GM12878 (cell line): ENCODE measurements around the gene DNAH11. TPM values are rescaled to one million over a fixed set of nuclear protein-coding genes. Genes with fewer than 3 reads are reported as not detected.

Experiments
- ATAC-seq: fragments of 200-7000 bp; cut with Tn5 transposase; 3 replicates; pipeline ENCODE4 v1.9.1; 2020; ENCODE audit warnings: mild to moderate bottlenecking, moderate library complexity
- BruUV-seq: library from RNA; stranded (reverse); fragments of 400-500 nt; replicated peaks from 2 replicates; lab custom pipeline; 2021; lab: Mats Ljungman, UMichigan
- CTCF ChIA-PET: fragments of 300-600 bp; sonication (Branson Sonifier 250); formaldehyde crosslinking; extraction: SDS; loops from one replicate; lab custom pipeline; 2021; ENCODE audit warnings: inconsistent platforms; lab: Yijun Ruan, JAX
- POLR2A ChIA-PET: fragments of 350-600 bp; formaldehyde crosslinking; extraction: SDS; loops from one replicate; lab custom pipeline; 2021; ENCODE audit warnings: inconsistent platforms; lab: Charles Lee
- RAD21 ChIA-PET: fragments of 300-600 bp; sonication (Branson Sonifier 250); formaldehyde crosslinking; loops from one replicate; lab custom pipeline; 2023; ENCODE audit warnings: antibody characterized with exemption; ENCODE audit not compliant: unreplicated experiment; lab: Charles Lee
- SMC1A ChIA-PET: fragments of 300-600 bp; sonication (Branson Sonifier 250); formaldehyde crosslinking; loops from one replicate; lab custom pipeline; 2023; ENCODE audit not compliant: unreplicated experiment, uncharacterized antibody; lab: Charles Lee
- DNase-seq: peaks from one replicate; pipeline ENCODE4 v3.0.0-alpha.2; 2011; ENCODE audit warnings: low read depth, low spot score
- FAIRE-seq: peaks from 3 replicates; lab custom pipeline; 2011; peaks lifted over from hg19 to GRCh38; lab: Jason Lieb, UNC
- H2AFZ ChIP-seq: 2 replicates; pipeline ENCODE4 v1.6.0; 2011; ENCODE audit warnings: low read depth, low read length, control low read depth; ENCODE audit not compliant: control insufficient read depth
- H3K27ac ChIP-seq: 2 replicates; pipeline ENCODE4 v1.5.1; 2011; ENCODE audit warnings: control low read depth; ENCODE audit not compliant: control insufficient read depth, insufficient read depth
- H3K27me3 ChIP-seq, 2 experiments: replicated peaks in 1 of 2; 2 replicates each; pipeline versions ENCODE4 v1.6.0 to v1.6.1; 2011; ENCODE audit warnings: low read length in 1 of 2; ENCODE audit not compliant: control insufficient read depth in 2 of 2, insufficient read depth in 2 of 2
- H3K36me3 ChIP-seq, 2 experiments: 2 replicates each; pipeline ENCODE4 v1.5.1; 2011; ENCODE audit warnings: low read length in 1 of 2; ENCODE audit not compliant: control insufficient read depth in 2 of 2, insufficient read depth in 2 of 2
- H3K4me1 ChIP-seq: 2 replicates; pipeline ENCODE4 v1.6.1; 2011; ENCODE audit warnings: mild to moderate bottlenecking, low read length, moderate library complexity, mixed read lengths; ENCODE audit not compliant: control insufficient read depth, insufficient read depth
- H3K4me2 ChIP-seq: 2 replicates; pipeline ENCODE4 v1.6.0; 2011; ENCODE audit warnings: control low read depth; ENCODE audit not compliant: control insufficient read depth, insufficient read depth
- H3K4me3 ChIP-seq: fragments of 200-600 bp; sonication (generic); 2 replicates; pipeline ENCODE4 v1.5.1; 2016
- H3K79me2 ChIP-seq: 2 replicates; pipeline ENCODE4 v1.6.0; 2011; ENCODE audit warnings: low read length; ENCODE audit not compliant: control insufficient read depth, insufficient read depth
- H3K9ac ChIP-seq: 2 replicates; pipeline ENCODE4 v1.8.0; 2011; ENCODE audit warnings: low read length, control low read depth, mixed read lengths; ENCODE audit not compliant: control insufficient read depth, insufficient read depth
- H3K9me3 ChIP-seq: replicated peaks from 3 replicates; pipeline ENCODE4 v1.5.1; 2011; ENCODE audit warnings: mild to moderate bottlenecking, low read length; ENCODE audit not compliant: control insufficient read depth, insufficient read depth
- H4K20me1 ChIP-seq: 2 replicates; pipeline ENCODE4 v1.6.0; 2011; ENCODE audit not compliant: control insufficient read depth, insufficient read depth
- CEBPB ChIP-seq, 2 experiments: fragments of 150-350 bp in 1 of 2; IDR thresholded peaks; 2 replicates each; pipeline ENCODE4 v1.6.1; 2012 to 2014; ENCODE audit warnings: low read depth in 2 of 2, low read length in 2 of 2, borderline replicate concordance in 1 of 2, inconsistent platforms in 1 of 2
- CHD1 ChIP-seq: IDR thresholded peaks from 2 replicates; pipeline ENCODE4 v1.6.1; 2012; ENCODE audit warnings: low read depth, low read length, improper control_type of control experiment
- FOS ChIP-seq: IDR thresholded peaks from 3 replicates; pipeline ENCODE4 v1.6.1; 2011; ENCODE audit warnings: borderline replicate concordance; ENCODE audit not compliant: insufficient read length; ENCODE audit errors: extremely low read depth
- JUND ChIP-seq: IDR thresholded peaks from 2 replicates; pipeline ENCODE4 v1.6.1; 2012; ENCODE audit warnings: low read depth, mild to moderate bottlenecking, low read length, improper control_type of control experiment, moderate library complexity
- MYB ChIP-seq: fragments of 150-350 bp; IDR thresholded peaks from 2 replicates; pipeline ENCODE4 v1.6.1; 2014; ENCODE audit warnings: mild to moderate bottlenecking, low read depth, low read length, borderline replicate concordance
- NRF1 ChIP-seq: conservative IDR thresholded peaks from 2 replicates; pipeline ENCODE4 v1.6.1; 2011; ENCODE audit warnings: mild to moderate bottlenecking, low read depth, low read length, improper control_type of control experiment
- PAX8 ChIP-seq: fragments of 450-650 bp; IDR thresholded peaks from 2 replicates; pipeline ENCODE4 v1.6.1; 2017; ENCODE audit warnings: mild to moderate bottlenecking, moderate library complexity
- PML ChIP-seq: IDR thresholded peaks from 2 replicates; pipeline ENCODE4 v1.6.1; 2012; ENCODE audit warnings: low read length, inconsistent platforms
- RAD21 ChIP-seq: IDR thresholded peaks from 2 replicates; pipeline ENCODE4 v1.6.1; 2011; ENCODE audit warnings: mild to moderate bottlenecking, low read depth, low read length, moderate library complexity; ENCODE audit not compliant: insufficient read depth
- SMAD1 ChIP-seq: fragments of 450-650 bp; IDR thresholded peaks from 2 replicates; pipeline ENCODE4 v1.6.1; 2018; ENCODE audit warnings: mild to moderate bottlenecking, low read depth; ENCODE audit not compliant: partially characterized antibody
- SMAD5 ChIP-seq: IDR thresholded peaks from 2 replicates; pipeline ENCODE4 v1.6.1; 2016; ENCODE audit warnings: antibody characterized with exemption, low read depth
- SMC3 ChIP-seq: IDR thresholded peaks from 2 replicates; pipeline ENCODE4 v1.6.1; 2011; ENCODE audit warnings: low read length, improper control_type of control experiment, borderline replicate concordance
- TCF12 ChIP-seq: IDR thresholded peaks from 2 replicates; pipeline ENCODE4 v1.6.1; 2011; ENCODE audit warnings: low read depth, mild to moderate bottlenecking, low read length
- ZNF24 ChIP-seq: fragments of 450-650 bp; IDR thresholded peaks from 2 replicates; pipeline ENCODE4 v1.6.1; 2017; ENCODE audit warnings: antibody characterized with exemption, mild to moderate bottlenecking
- WGBS: methylation state at CpG from one replicate; pipeline ENCODE4 v1.1.6; 2016; ENCODE audit warnings: low lambda C conversion rate; ENCODE audit not compliant: insufficient replicate concordance, insufficient coverage; ENCODE audit errors: missing lambda C conversion rate; 5-methylcytosine and 5-hydroxymethylcytosine counted together
- in situ Hi-C: fragments of 300-500 bp; cut with MboI; formaldehyde crosslinking; loops from 9 replicates; pipeline ENCODE4 v1.14.3; 2018; ENCODE audit warnings: mixed read lengths
- intact Hi-C: fragments of 100-400 bp; cut with micrococcal nuclease; formaldehyde crosslinking; loops from one replicate; pipeline ENCODE4 v1.14.2; 2022; ENCODE audit not compliant: unreplicated experiment
- polyA plus RNA-seq, 11 experiments: library from polyadenylated mRNA; depleted of rRNA in 4 of 11; unstranded in 6 of 11; stranded (reverse) in 5 of 11; fragments of >200 nt; fragmentation: Nextera tagmentation in 4 of 11; fragmentation: Illumina TruSeq in 1 of 11; extraction: Ambion mirVana in 4 of 11; extraction: Trizol in 1 of 11; gene quantifications; 1 replicate in 1 of 11; 2 replicates in 10 of 11; pipeline versions ENCODE4 v1.2.1 to v1.2.3, GENCODE V29; 2011 to 2016; ENCODE audit warnings: inconsistent platforms in 2 of 11, missing spikeins in 2 of 11, low read depth in 1 of 11
- total RNA-seq, 4 experiments: library from RNA; depleted of rRNA in 3 of 4; stranded (reverse); fragments of >200 nt in 3 of 4; fragmentation: Illumina TruSeq in 1 of 4; extraction: Trizol in 1 of 4; gene quantifications; 2 replicates each; pipeline versions ENCODE4 v1.2.1 to v1.2.3, GENCODE V29; 2013 to 2021
- TF ChIP-seq, protein P1 (sequence below): fragments of 450-650 bp; IDR thresholded peaks from 2 replicates; pipeline ENCODE4 v1.6.1; 2018; ENCODE audit warnings: mild to moderate bottlenecking, low read depth, moderate library complexity; ENCODE audit not compliant: partially characterized antibody

DNAH11 gene
- total and polyA plus RNA-seq, 10 of the 15 experiments (the other 5 are each of a cell fraction or from before 2014, with no cell fraction given): 0.03 to 0.56 (median 0.10) TPM

- RAD21 ChIA-PET: no interaction called here
Observed at GRCh38 chr7:21524680-21525079, 18.2 kb upstream of the DNAH11 start.

DNA sequence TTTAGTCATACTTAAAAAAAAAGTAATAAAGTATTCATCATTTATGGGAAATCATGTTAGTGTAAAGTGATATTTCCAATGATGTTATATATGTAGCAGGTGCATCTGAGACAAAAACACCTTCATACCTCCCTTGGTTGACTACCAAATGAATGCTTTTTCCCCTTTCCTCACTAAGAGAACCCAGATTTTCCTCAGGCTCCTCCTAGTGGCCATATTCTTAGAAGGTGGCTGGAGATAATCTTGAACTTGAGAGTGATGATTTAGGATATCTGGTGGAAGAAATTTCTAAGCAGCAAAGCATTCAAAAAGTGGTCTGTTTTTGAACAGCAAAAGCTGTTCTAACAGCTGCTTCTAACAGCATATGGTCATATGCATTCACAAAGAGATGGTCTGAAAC is 16.8 kb upstream of the DNAH11 start:
- in situ Hi-C loops: no loop called here
- TF ChIP-seq ZNF24 (no peak), FOS (no peak), JUND (no peak), PML (no peak), CHD1 (no peak), SMAD1 (no peak), CEBPB (IDR thresholded peaks at IDR 0.05; ENCODE audit: borderline replicate concordance in 1 of 2, low read depth in 2 of 2, low read length in 2 of 2) (no peak), TCF12 (no peak), MYB (no peak), SMC3 (peak; percentile 14; the same call in 1 of the 2 replicates), RAD21 (peak; percentile 49), PAX8 (no peak), NRF1 (no peak)
- TF ChIP-seq, protein P1, sequence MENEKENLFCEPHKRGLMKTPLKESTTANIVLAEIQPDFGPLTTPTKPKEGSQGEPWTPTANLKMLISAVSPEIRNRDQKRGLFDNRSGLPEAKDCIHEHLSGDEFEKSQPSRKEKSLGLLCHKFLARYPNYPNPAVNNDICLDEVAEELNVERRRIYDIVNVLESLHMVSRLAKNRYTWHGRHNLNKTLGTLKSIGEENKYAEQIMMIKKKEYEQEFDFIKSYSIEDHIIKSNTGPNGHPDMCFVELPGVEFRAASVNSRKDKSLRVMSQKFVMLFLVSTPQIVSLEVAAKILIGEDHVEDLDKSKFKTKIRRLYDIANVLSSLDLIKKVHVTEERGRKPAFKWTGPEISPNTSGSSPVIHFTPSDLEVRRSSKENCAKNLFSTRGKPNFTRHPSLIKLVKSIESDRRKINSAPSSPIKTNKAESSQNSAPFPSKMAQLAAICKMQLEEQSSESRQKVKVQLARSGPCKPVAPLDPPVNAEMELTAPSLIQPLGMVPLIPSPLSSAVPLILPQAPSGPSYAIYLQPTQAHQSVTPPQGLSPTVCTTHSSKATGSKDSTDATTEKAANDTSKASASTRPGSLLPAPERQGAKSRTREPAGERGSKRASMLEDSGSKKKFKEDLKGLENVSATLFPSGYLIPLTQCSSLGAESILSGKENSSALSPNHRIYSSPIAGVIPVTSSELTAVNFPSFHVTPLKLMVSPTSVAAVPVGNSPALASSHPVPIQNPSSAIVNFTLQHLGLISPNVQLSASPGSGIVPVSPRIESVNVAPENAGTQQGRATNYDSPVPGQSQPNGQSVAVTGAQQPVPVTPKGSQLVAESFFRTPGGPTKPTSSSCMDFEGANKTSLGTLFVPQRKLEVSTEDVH: no peak

More at GRCh38 chr7:21524680-21525079, 18.2 kb upstream of the DNAH11 start:
- Histone ChIP-seq H3K4me3 (no peak overlapping the region), H3K9ac (no peak overlapping the region), H3K27me3 (no peaks in the 10 kb centered on the region), H3K4me1 (no peaks in the 10 kb centered on the region), H3K79me2 (no peaks in the 10 kb centered on the region), H3K36me3 (no peaks in the 10 kb centered on the region), H3K9me3 (peaks cover 1% of the 10 kb centered on the region; the same call in 2 of the 3 replicates), H2AFZ (no peak overlapping the region), H3K27ac (no peak overlapping the region), H3K4me2 (no peak overlapping the region), H4K20me1 (no peaks in the 10 kb centered on the region)
- SMC1A ChIA-PET: interaction anchor here (0.6 to 1.1 kb wide), 2 partner anchors 226 to 268 kb away, joined by 3 to 8 read pairs; no protein-coding TSS in a partner anchor
- 63% methylated on average over 1 of the region's 1 CpG for WGBS
- DNase-seq (no peak), FAIRE-seq (no peak), ATAC-seq (no peak)
- intact Hi-C loops: no loop called here
- no peak for TF ChIP-seq SMAD5
- in situ Hi-C loops: no loop called here
- POLR2A ChIA-PET: interaction anchor here (0.6 kb wide), 1 partner anchor 739 kb away, joined by 4 read pairs; no protein-coding TSS in a partner anchor
- no TSS peak for BruUV-seq
- CTCF ChIA-PET: interaction anchor here (1.2 to 1.7 kb wide), 2 partner anchors 83 to 270 kb away, joined by 3 read pairs; no protein-coding TSS in a partner anchor

More for the DNA sequence above, 16.8 kb upstream of the DNAH11 start:
- no peaks in the 10 kb centered on the region for H4K20me1 ChIP-seq
- intact Hi-C loops: loop anchor here (1.0 kb wide), 1 partner anchor 271 kb away; no protein-coding TSS in a partner anchor
- no peaks in the 10 kb centered on the region for H3K4me1 ChIP-seq
- ChIA-PET RAD21 (no interaction called here), POLR2A (no interaction called here), CTCF (interaction anchor here (0.7 to 2.8 kb wide), 5 partner anchors 9 to 264 kb away, joined by 3 to 8 read pairs (median 3); no protein-coding TSS in a partner anchor), SMC1A (interaction anchor here (0.7 to 1.3 kb wide), 6 partner anchors 13 to 275 kb away, joined by 3 to 4 read pairs (median 3); no protein-coding TSS in a partner anchor)
- H3K4me3 ChIP-seq: no peak overlapping the region
- BruUV-seq: no TSS peak
- FAIRE-seq (no peak), ATAC-seq (no peak), DNase-seq (no peak)
- no peak overlapping the region for H3K4me2 ChIP-seq
- H3K9ac ChIP-seq: no peak overlapping the region
- peaks cover 1% of the 10 kb centered on the region; the same call in 2 of the 3 replicates for H3K9me3 ChIP-seq
- no peak overlapping the region for H2AFZ ChIP-seq
- H3K36me3 ChIP-seq: no peaks in the 10 kb centered on the region
- H3K79me2 ChIP-seq: no peaks in the 10 kb centered on the region
- no peak overlapping the region for H3K27ac ChIP-seq
- H3K27me3 ChIP-seq: no peaks in the 10 kb centered on the region
